Measurements from ENCODE around the gene TMEM269.
A peak's percentile ranks its signal among the peaks of the same experiment; 100 is the strongest.

Gene TMEM269

DNA sequence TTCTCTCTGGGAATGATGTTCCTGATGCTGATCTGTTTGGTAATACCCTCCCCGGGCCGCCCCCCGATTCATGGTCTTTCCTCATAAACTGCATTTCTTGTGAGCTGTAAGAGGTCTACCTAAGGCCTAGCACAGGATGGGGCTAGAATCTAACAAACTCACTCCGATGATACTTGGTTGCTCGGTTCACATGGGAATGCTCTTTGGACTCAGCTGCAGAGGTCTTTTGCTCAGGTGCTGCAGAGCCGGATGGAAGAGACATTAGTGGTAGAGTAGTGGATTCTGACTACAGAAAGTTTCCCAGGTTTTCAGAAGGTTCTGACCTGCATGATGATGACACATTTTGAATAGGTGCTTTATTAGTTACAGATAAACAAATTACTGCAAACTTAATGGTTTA, 8.3 kb upstream of the TMEM269 start:
- peaks cover 6% of the 10 kb centered on the region for H3K4me1 ChIP-seq (ENCODE audit: low read length)
- no peak overlapping the region for H2AFZ ChIP-seq (ENCODE audit: low read length)
- TF ChIP-seq, protein P1, sequence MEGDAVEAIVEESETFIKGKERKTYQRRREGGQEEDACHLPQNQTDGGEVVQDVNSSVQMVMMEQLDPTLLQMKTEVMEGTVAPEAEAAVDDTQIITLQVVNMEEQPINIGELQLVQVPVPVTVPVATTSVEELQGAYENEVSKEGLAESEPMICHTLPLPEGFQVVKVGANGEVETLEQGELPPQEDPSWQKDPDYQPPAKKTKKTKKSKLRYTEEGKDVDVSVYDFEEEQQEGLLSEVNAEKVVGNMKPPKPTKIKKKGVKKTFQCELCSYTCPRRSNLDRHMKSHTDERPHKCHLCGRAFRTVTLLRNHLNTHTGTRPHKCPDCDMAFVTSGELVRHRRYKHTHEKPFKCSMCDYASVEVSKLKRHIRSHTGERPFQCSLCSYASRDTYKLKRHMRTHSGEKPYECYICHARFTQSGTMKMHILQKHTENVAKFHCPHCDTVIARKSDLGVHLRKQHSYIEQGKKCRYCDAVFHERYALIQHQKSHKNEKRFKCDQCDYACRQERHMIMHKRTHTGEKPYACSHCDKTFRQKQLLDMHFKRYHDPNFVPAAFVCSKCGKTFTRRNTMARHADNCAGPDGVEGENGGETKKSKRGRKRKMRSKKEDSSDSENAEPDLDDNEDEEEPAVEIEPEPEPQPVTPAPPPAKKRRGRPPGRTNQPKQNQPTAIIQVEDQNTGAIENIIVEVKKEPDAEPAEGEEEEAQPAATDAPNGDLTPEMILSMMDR (IDR thresholded peaks at IDR 0.05; ENCODE audit: low read length) = no peak
- no peak for TF ChIP-seq EZH2 (optimal IDR thresholded peaks at IDR 0.05; ENCODE audit: low read depth, low read length)
- TF ChIP-seq EZH2phosphoT487 (IDR thresholded peaks at IDR 0.05; ENCODE audit: low read length) = no peak
- H3K36me3 ChIP-seq (replicated peaks; ENCODE audit: insufficient read depth, low read length) = peaks cover 11% of the 10 kb centered on the region
- no peaks in the 10 kb centered on the region for H3K9me2 ChIP-seq (replicated peaks; ENCODE audit: insufficient read depth, low read length)
- no peak overlapping the region for H3K4me2 ChIP-seq (ENCODE audit: low read depth, low read length)
- H3K27me3 ChIP-seq (replicated peaks; ENCODE audit: insufficient read depth, low read length) = no peaks in the 10 kb centered on the region
- no peaks in the 10 kb centered on the region for H3K9me3 ChIP-seq (replicated peaks; ENCODE audit: insufficient read depth, low read length)
- no peaks in the 10 kb centered on the region for H3F3A ChIP-seq (ENCODE audit: insufficient read depth, low read length)
- no peak for DNase-seq
- no peak overlapping the region for H3K27ac ChIP-seq (ENCODE audit: low read length)
- H3K4me3 ChIP-seq (ENCODE audit: low read length) = no peak overlapping the region
- H3K9ac ChIP-seq (ENCODE audit: low read length) = no peak overlapping the region
- peaks cover 12% of the 10 kb centered on the region for H3K79me2 ChIP-seq (ENCODE audit: low read length)
- no peaks in the 10 kb centered on the region for H4K20me1 ChIP-seq (ENCODE audit: insufficient read depth, low read length)

GRCh38 chr1:42777852-42778251, 6.9 kb upstream of the TMEM269 start:
- DNase-seq = peak; percentile 24
- Histone ChIP-seq H3F3A (ENCODE audit: insufficient read depth, low read length) (no peaks in the 10 kb centered on the region), H3K9me2 (replicated peaks; ENCODE audit: insufficient read depth, low read length) (no peaks in the 10 kb centered on the region), H3K4me1 (ENCODE audit: low read length) (peaks cover 6% of the 10 kb centered on the region), H3K4me3 (ENCODE audit: low read length) (no peak overlapping the region), H3K79me2 (ENCODE audit: low read length) (no peaks in the 10 kb centered on the region), H3K27me3 (replicated peaks; ENCODE audit: insufficient read depth, low read length) (no peaks in the 10 kb centered on the region), H3K9ac (ENCODE audit: low read length) (no peak overlapping the region), H3K36me3 (replicated peaks; ENCODE audit: insufficient read depth, low read length) (peaks cover 11% of the 10 kb centered on the region), H3K27ac (ENCODE audit: low read length) (no peak overlapping the region), H4K20me1 (ENCODE audit: insufficient read depth, low read length) (no peaks in the 10 kb centered on the region), H2AFZ (ENCODE audit: low read length) (no peak overlapping the region), H3K9me3 (replicated peaks; ENCODE audit: insufficient read depth, low read length) (no peaks in the 10 kb centered on the region), H3K4me2 (ENCODE audit: low read depth, low read length) (no peak overlapping the region)
- no peak for TF ChIP-seq EZH2 (optimal IDR thresholded peaks at IDR 0.05; ENCODE audit: low read depth, low read length)
- TF ChIP-seq, protein P1 (IDR thresholded peaks at IDR 0.05; ENCODE audit: low read length) = peak; percentile 67
- no peak for TF ChIP-seq EZH2phosphoT487 (IDR thresholded peaks at IDR 0.05; ENCODE audit: low read length)

GRCh38 chr1:42779725-42780124, 5.1 kb upstream of the TMEM269 start:
- no peaks in the 10 kb centered on the region for H3F3A ChIP-seq (ENCODE audit: insufficient read depth, low read length)
- H3K9me3 ChIP-seq (replicated peaks; ENCODE audit: insufficient read depth, low read length) = no peaks in the 10 kb centered on the region
- no peaks in the 10 kb centered on the region for H4K20me1 ChIP-seq (ENCODE audit: insufficient read depth, low read length)
- H3K79me2 ChIP-seq (ENCODE audit: low read length) = no peaks in the 10 kb centered on the region
- H3K9ac ChIP-seq (ENCODE audit: low read length) = no peak overlapping the region
- H3K4me1 ChIP-seq (ENCODE audit: low read length) = peaks cover 6% of the 10 kb centered on the region
- H3K4me2 ChIP-seq (ENCODE audit: low read depth, low read length) = no peak overlapping the region
- TF ChIP-seq, protein P1 (IDR thresholded peaks at IDR 0.05; ENCODE audit: low read length) = no peak
- TF ChIP-seq EZH2 (optimal IDR thresholded peaks at IDR 0.05; ENCODE audit: low read depth, low read length) (no peak), EZH2phosphoT487 (IDR thresholded peaks at IDR 0.05; ENCODE audit: low read length) (no peak)
- peak; percentile 41 for DNase-seq
- H3K27ac ChIP-seq (ENCODE audit: low read length) = no peak overlapping the region
- H3K4me3 ChIP-seq (ENCODE audit: low read length) = no peak overlapping the region
- peaks cover 7% of the 10 kb centered on the region for H3K36me3 ChIP-seq (replicated peaks; ENCODE audit: insufficient read depth, low read length)
- no peak overlapping the region for H2AFZ ChIP-seq (ENCODE audit: low read length)
- H3K9me2 ChIP-seq (replicated peaks; ENCODE audit: insufficient read depth, low read length) = no peaks in the 10 kb centered on the region
- H3K27me3 ChIP-seq (replicated peaks; ENCODE audit: insufficient read depth, low read length) = no peaks in the 10 kb centered on the region

Data from MM.1S (cell line).